NB4 (cell line): Measurements from ENCODE around the gene RNF17.
"Not testable (repeated sequence)": the region's sequence is repeated elsewhere in the genome, so short reads cannot be mapped to it uniquely, and the experiment has no call there.

Experiments used
- DNase-seq: peaks from one replicate; pipeline ENCODE4 v3.0.0; 2010; ENCODE audit warnings: low read depth
- H3K4me3 ChIP-seq: one replicate; pipeline ENCODE4 v1.5.1; 2011; ENCODE audit warnings: mild to moderate bottlenecking, low read depth, low read length, moderate library complexity
- MAX ChIP-seq: IDR thresholded peaks from 2 replicates; pipeline ENCODE4 v1.6.1; 2011; ENCODE audit warnings: low read depth, low read length
- MYC ChIP-seq: IDR thresholded peaks from 2 replicates; pipeline ENCODE4 v1.6.1; 2011; ENCODE audit warnings: low read depth, low read length
- POLR2A ChIP-seq: IDR thresholded peaks from 2 replicates; pipeline ENCODE4 v1.6.1; 2011; ENCODE audit warnings: mild to moderate bottlenecking; ENCODE audit not compliant: insufficient read length; ENCODE audit errors: extremely low read depth
- TF ChIP-seq, protein P1 (sequence below): IDR thresholded peaks from one replicate; pipeline ENCODE4 v1.5.1; 2012; ENCODE audit warnings: low read depth, low read length

RNF17 gene

GRCh38 chr13:24719139-24719538, 44.8 kb upstream of the RNF17 start:
- DNase-seq: no peak
- no peak overlapping the region for H3K4me3 ChIP-seq
- TF ChIP-seq MAX: no peak

- TF ChIP-seq MYC (no peak), POLR2A (no peak), MAX (no peak)
- DNase-seq: no peak
- H3K4me3 ChIP-seq: no peak overlapping the region
These were observed 40.8 kb upstream of the RNF17 start for GRCh38 chr13:24723206-24723605.

DNA sequence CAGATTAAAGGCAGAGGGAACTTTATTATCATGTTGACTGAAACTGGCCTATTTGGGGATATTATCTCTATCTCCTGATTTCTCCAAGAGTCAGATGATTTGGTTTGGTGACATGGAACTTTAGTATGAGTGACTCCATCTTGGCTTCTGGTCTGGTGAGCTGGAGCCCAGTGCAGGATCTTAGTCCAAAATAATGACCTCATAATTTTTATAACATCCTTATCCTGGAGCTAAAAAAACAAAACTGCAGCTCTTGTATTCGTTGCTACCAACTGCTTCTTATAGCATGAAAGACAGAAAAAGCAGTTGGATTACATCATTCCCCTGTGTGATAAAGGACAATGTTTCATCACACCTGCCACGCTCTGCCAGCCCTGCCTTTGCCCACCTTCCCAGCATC, 39.3 kb upstream of the RNF17 start:
- TF ChIP-seq MAX (no peak), MYC (no peak)
- DNase-seq: no peak
- no peak overlapping the region for H3K4me3 ChIP-seq

GRCh38 chr13:24725379-24725778, 38.6 kb upstream of the RNF17 start:
- H3K4me3 ChIP-seq: no peak overlapping the region
- DNase-seq: no peak
- TF ChIP-seq MAX (no peak), POLR2A (no peak), MYC (no peak)
- TF ChIP-seq, protein P1, sequence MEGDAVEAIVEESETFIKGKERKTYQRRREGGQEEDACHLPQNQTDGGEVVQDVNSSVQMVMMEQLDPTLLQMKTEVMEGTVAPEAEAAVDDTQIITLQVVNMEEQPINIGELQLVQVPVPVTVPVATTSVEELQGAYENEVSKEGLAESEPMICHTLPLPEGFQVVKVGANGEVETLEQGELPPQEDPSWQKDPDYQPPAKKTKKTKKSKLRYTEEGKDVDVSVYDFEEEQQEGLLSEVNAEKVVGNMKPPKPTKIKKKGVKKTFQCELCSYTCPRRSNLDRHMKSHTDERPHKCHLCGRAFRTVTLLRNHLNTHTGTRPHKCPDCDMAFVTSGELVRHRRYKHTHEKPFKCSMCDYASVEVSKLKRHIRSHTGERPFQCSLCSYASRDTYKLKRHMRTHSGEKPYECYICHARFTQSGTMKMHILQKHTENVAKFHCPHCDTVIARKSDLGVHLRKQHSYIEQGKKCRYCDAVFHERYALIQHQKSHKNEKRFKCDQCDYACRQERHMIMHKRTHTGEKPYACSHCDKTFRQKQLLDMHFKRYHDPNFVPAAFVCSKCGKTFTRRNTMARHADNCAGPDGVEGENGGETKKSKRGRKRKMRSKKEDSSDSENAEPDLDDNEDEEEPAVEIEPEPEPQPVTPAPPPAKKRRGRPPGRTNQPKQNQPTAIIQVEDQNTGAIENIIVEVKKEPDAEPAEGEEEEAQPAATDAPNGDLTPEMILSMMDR: no peak

DNA sequence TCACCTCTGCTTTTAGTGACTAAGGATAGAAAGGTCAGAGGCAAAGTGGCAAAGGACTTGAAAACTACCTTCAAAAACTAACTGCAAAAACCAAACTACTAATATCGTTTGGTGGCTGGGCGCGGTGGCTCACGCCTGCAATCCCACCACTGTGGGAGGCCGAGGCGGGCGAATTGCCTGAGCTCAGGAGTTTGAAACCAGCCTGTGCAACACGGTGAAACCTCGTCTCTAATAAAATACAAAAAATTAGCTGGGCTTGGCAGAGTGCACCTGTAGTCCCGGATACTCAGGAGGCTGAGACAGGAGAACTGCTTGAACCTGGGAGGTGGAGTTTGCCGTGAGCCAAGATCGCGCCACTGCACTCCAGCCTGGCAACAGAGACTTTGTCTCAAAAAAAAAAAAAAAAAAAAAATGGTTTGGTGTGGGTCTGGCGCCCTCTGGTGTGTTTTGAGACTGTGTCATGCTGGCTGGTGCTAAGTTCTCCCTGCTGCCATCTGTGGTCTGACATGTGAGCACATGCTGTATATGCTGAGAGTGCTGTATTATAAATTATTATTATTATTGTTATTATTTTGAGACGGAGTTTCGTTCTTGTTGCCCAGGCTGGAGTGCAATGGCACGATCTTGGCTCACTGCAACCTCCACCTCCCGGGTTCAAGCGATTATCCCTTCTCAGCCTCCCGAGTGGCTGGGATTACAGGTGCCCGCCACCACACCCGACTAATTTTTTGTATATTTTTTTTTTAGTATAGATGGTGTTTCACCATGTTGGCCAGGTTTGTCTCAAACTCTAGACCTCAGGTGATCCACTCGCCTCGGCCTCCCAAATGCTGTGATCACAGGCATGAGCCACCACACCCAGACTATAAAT, 36.0 kb upstream of the RNF17 start:
- no peak overlapping the region for H3K4me3 ChIP-seq
- DNase-seq: peak; percentile 85
- TF ChIP-seq, protein P1: peak; percentile 89
- peak; percentile 86 for TF ChIP-seq MYC
- TF ChIP-seq POLR2A: no peak
- peak; percentile 94 for TF ChIP-seq MAX

DNA sequence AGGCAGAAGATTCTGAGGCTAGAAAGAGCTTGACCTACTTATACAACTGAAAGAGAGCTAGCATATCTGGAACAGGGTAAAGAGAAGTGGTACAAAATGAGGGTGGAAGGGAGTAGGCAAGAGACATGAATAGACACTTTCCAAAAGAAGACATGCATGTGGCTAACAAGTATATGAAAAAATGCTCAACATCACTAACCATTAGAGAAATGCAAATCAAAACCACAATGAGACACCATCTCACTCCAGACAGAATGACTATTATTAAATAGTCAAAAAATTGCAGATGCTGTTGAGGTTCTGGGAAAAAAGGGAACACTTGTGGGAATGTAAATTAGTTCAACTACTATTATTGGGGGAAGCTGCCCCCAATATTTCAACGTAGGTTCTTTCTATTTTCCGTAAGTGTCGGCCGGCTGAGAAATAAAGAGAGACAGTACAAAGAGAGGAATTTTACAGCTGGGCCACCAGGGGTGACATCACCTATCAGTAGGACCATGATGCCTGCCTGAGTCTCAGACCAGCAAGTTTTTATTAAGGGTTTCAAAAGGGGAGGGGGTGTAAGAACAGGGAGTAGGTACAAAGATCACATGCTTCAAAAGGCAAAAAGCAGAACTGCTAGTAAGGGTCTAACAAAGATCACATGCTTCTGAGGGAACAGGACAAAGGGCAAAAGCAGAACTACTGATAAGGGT, 32.9 kb upstream of the RNF17 start:
- not testable (repeated sequence) for DNase-seq

DNA sequence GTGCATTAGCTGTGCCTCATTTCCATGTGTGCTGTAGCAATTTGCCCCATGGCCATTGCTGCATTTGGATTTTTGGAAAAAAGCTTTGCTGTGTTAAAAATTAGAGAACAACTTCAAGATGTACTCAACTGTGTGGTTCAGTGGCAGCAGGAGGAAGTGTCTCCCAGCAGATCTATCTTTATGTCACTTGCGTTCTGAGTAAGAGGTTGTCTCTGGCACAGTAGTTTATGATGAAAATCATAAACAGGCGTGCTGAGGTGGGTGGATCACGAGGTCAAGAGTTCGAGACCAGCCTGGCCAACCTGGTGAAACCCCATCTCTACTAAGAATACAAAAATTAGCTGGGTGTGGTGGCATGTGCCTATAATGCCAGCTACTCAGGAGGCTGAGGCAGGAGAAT, 29.0 kb upstream of the RNF17 start:
- H3K4me3 ChIP-seq: no peak overlapping the region
- TF ChIP-seq MAX (no peak), MYC (no peak), POLR2A (no peak)
- TF ChIP-seq, protein P1: no peak
- DNase-seq: no peak

More for the DNA sequence above, 32.9 kb upstream of the RNF17 start:
- not testable (repeated sequence) for H3K4me3 ChIP-seq
